Loucy (cell line): ENCODE measurements around the gene NHSL1.

Experiments used
- H2AFZ ChIP-seq: fragments of 200-600 bp; sonication (generic); 2 replicates; pipeline ENCODE4 v1.6.0; 2016; ENCODE audit warnings: antibody characterized with exemption, mild to moderate bottlenecking, low read length, moderate library complexity
- H3F3A ChIP-seq: fragments of 200-600 bp; 2 replicates; pipeline ENCODE4 v1.6.0; 2016; ENCODE audit warnings: antibody characterized with exemption, low read depth, mild to moderate bottlenecking
- H3K27me3 ChIP-seq: fragments of 200-600 bp; sonication (generic); 2 replicates; pipeline ENCODE4 v1.6.1; 2014; ENCODE audit warnings: low read length, mild to moderate bottlenecking; ENCODE audit not compliant: insufficient read depth, poor library complexity, severe bottlenecking
- H3K36me3 ChIP-seq: fragments of 200-600 bp; sonication (generic); 2 replicates; pipeline ENCODE4 v1.6.1; 2016; ENCODE audit warnings: low read length; ENCODE audit not compliant: insufficient read depth
- H3K4me1 ChIP-seq: fragments of 200-600 bp; sonication (generic); 2 replicates; pipeline ENCODE4 v1.5.1; 2014; ENCODE audit warnings: low read length, mild to moderate bottlenecking; ENCODE audit not compliant: insufficient read depth, poor library complexity, severe bottlenecking
- H3K4me2 ChIP-seq: fragments of 200-600 bp; sonication (generic); 2 replicates; pipeline ENCODE4 v1.6.0; 2014; ENCODE audit warnings: antibody characterized with exemption, low read length, low read depth, mild to moderate bottlenecking; ENCODE audit not compliant: poor library complexity, severe bottlenecking
- H3K4me3 ChIP-seq: fragments of 200-600 bp; sonication (generic); 2 replicates; pipeline ENCODE4 v1.5.1; 2014; ENCODE audit warnings: low read length, mild to moderate bottlenecking, mixed read lengths; ENCODE audit not compliant: poor library complexity, severe bottlenecking
- H3K79me2 ChIP-seq: fragments of 200-600 bp; sonication (generic); 2 replicates; pipeline ENCODE4 v1.6.1; 2014; ENCODE audit warnings: low read length; ENCODE audit not compliant: insufficient read depth
- H3K9ac ChIP-seq: fragments of 200-600 bp; sonication (generic); 2 replicates; pipeline ENCODE4 v1.6.0; 2014; ENCODE audit warnings: mild to moderate bottlenecking, low read depth, low read length, moderate library complexity; ENCODE audit not compliant: poor library complexity, severe bottlenecking
- H3K9me2 ChIP-seq: fragments of 200-600 bp; sonication (generic); replicated peaks from 2 replicates; pipeline ENCODE4 v1.6.1; 2016; ENCODE audit warnings: low read depth, low read length, mixed read lengths
- H3K9me3 ChIP-seq: fragments of 200-600 bp; sonication (generic); 2 replicates; pipeline ENCODE4 v1.6.1; 2014; ENCODE audit warnings: mild to moderate bottlenecking, antibody characterized with exemption, low read length, low read depth; ENCODE audit not compliant: insufficient read depth
- H4K20me1 ChIP-seq: fragments of 200-600 bp; sonication (generic); 2 replicates; pipeline ENCODE4 v1.6.0; 2014; ENCODE audit warnings: antibody characterized with exemption, low read length, mild to moderate bottlenecking; ENCODE audit not compliant: insufficient read depth, poor library complexity, severe bottlenecking
- EZH2phosphoT487 ChIP-seq: fragments of 200-600 bp; IDR thresholded peaks from 2 replicates; pipeline ENCODE4 v1.6.1; 2018; ENCODE audit warnings: antibody characterized with exemption, mild to moderate bottlenecking, moderate library complexity, borderline replicate concordance
- TF ChIP-seq, protein P1 (sequence below): fragments of 200-600 bp; sonication (generic); conservative IDR thresholded peaks from 2 replicates; pipeline ENCODE4 v1.5.1; 2014; ENCODE audit warnings: mild to moderate bottlenecking, antibody characterized with exemption, low read length

The NHSL1 gene

DNA sequence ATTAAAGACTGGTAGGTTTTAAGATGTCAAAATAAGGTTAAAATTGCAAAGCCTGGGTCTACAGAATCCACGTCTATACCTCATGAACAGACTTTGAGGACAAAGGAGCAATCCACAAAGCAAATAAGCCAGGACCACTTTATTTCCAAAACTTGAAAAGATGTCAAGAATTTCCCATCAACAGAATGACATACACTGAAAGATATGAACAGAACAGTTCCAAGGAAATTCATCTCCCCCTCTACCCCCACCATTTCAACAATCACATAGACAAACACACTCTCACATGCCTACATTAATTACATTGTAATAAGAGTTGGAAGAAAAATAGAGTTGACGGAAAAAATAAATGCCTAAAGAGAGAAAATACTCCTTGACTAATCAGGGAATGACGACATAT lies 45.2 kb upstream of the NHSL1 start:
- peaks cover 43% of the 10 kb centered on the region for H3K4me1 ChIP-seq
- H3K79me2 ChIP-seq: no peaks in the 10 kb centered on the region
- no peak overlapping the region for H3K4me2 ChIP-seq

DNA sequence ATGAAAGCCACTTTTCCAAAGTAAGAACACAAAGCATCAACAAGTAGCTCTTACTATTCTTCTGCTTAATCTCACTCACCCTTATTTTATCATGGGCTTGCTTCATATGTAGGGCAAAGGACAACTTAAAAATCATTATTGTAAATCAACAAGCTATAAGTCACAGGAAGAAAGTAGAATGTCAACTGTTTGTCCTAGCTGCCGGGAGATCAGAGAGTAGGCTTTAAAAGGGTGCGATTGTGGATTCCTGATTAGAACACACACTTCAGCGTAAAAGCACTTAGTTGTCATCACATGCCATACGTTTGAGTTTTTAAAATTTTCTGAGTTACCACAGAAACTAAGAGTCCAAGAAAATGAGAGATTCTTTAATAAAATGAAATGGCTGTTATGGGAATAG lies 44.4 kb upstream of the NHSL1 start:
- Histone ChIP-seq H3K79me2 (no peaks in the 10 kb centered on the region), H4K20me1 (no peaks in the 10 kb centered on the region), H3F3A (no peaks in the 10 kb centered on the region; the same call in 1 of the 2 replicates), H3K9me2 (no peaks in the 10 kb centered on the region), H3K9me3 (no peaks in the 10 kb centered on the region), H3K4me3 (no peak overlapping the region), H2AFZ (no peak overlapping the region), H3K9ac (no peak overlapping the region), H3K36me3 (no peaks in the 10 kb centered on the region), H3K27me3 (no peaks in the 10 kb centered on the region), H3K4me2 (no peak overlapping the region), H3K4me1 (peaks cover 41% of the 10 kb centered on the region)
- no peak for TF ChIP-seq EZH2phosphoT487
- TF ChIP-seq, protein P1, sequence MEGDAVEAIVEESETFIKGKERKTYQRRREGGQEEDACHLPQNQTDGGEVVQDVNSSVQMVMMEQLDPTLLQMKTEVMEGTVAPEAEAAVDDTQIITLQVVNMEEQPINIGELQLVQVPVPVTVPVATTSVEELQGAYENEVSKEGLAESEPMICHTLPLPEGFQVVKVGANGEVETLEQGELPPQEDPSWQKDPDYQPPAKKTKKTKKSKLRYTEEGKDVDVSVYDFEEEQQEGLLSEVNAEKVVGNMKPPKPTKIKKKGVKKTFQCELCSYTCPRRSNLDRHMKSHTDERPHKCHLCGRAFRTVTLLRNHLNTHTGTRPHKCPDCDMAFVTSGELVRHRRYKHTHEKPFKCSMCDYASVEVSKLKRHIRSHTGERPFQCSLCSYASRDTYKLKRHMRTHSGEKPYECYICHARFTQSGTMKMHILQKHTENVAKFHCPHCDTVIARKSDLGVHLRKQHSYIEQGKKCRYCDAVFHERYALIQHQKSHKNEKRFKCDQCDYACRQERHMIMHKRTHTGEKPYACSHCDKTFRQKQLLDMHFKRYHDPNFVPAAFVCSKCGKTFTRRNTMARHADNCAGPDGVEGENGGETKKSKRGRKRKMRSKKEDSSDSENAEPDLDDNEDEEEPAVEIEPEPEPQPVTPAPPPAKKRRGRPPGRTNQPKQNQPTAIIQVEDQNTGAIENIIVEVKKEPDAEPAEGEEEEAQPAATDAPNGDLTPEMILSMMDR: no peak

More for the DNA sequence above, 45.2 kb upstream of the NHSL1 start:
- no peaks in the 10 kb centered on the region for H3K36me3 ChIP-seq
- H3K9ac ChIP-seq: no peak overlapping the region
- no peak for TF ChIP-seq EZH2phosphoT487
- TF ChIP-seq, protein P1: no peak
- H3K9me2 ChIP-seq: no peaks in the 10 kb centered on the region
- H3K27me3 ChIP-seq: no peaks in the 10 kb centered on the region
- no peak overlapping the region for H3K4me3 ChIP-seq
- no peaks in the 10 kb centered on the region for H3K9me3 ChIP-seq
- no peaks in the 10 kb centered on the region for H4K20me1 ChIP-seq
- no peaks in the 10 kb centered on the region; the same call in 1 of the 2 replicates for H3F3A ChIP-seq
- H2AFZ ChIP-seq: no peak overlapping the region

DNA sequence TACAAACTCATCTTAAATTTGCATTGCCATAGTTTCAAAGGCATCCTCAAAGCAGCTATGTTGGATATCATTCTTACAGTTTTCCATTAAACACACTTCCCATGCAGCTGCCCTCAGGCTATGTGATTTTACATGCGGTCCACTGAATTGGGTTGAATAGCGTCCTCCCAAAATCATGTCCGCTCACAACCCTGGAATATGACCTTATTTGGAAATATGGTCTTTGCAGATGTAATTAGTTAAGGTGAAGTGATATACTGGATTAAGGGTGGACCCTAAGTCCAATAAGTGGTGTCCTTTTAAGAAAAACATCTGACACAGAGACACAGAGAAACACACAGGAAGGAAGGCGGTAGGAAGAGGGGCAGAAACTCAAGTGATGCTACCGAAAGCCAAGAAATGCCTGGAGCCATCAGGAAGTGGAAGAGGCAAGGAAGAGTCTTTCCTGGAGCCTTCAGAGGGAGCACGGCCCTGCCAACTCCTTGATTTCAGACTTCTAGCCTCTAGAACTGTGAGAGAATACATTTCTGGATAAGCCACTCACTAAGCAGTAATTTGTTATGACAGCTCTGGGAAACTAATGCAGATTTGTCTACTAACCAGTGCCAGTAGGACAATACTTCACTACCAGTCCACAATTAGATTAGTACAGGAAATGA lies 42.7 kb upstream of the NHSL1 start:
- Histone ChIP-seq H4K20me1 (no peaks in the 10 kb centered on the region), H3K9me2 (no peaks in the 10 kb centered on the region), H3K4me2 (no peak overlapping the region), H3F3A (no peaks in the 10 kb centered on the region; the same call in 1 of the 2 replicates), H3K79me2 (no peaks in the 10 kb centered on the region), H3K9me3 (no peaks in the 10 kb centered on the region), H3K4me1 (peaks cover 27% of the 10 kb centered on the region), H3K27me3 (no peaks in the 10 kb centered on the region), H3K9ac (no peak overlapping the region), H3K36me3 (no peaks in the 10 kb centered on the region), H2AFZ (no peak overlapping the region), H3K4me3 (no peak overlapping the region)
- TF ChIP-seq, protein P1: no peak
- TF ChIP-seq EZH2phosphoT487: no peak
